ENCODE measurements around the gene GVQW3. TPM values are rescaled to one million over a fixed set of nuclear protein-coding genes. Genes with fewer than 3 reads are reported as not detected.
A peak's percentile ranks its signal among the peaks of the same experiment; 100 is the strongest.

Gene GVQW3
- total and polyA plus RNA-seq, 2 of the 13 experiments (the other 11 are each of a cell fraction or from before 2014, with no cell fraction given): 5.0 to 5.6 TPM

- TF ChIP-seq ZNF713 (CRISPR knock-in tag; IDR thresholded peaks at IDR 0.05) (no peak), HCFC1 (IDR thresholded peaks at IDR 0.05; ENCODE audit: low read depth, low read length) (no peak), HINFP (CRISPR knock-in tag; IDR thresholded peaks at IDR 0.05; ENCODE audit: low read depth) (no peak), TGIF2 (CRISPR knock-in tag; IDR thresholded peaks at IDR 0.05) (no peak), ZNF460 (CRISPR knock-in tag; IDR thresholded peaks at IDR 0.05; ENCODE audit: borderline replicate concordance) (no peak), ZMYM4 (CRISPR knock-in tag; IDR thresholded peaks at IDR 0.05) (no peak), NR2C2 (CRISPR knock-in tag; IDR thresholded peaks at IDR 0.05; ENCODE audit: borderline replicate concordance) (no peak), ZNF232 (CRISPR knock-in tag; IDR thresholded peaks at IDR 0.05; ENCODE audit: borderline replicate concordance) (peak; percentile 16; the same call in 1 of the 2 replicates), SRY (CRISPR knock-in tag; IDR thresholded peaks at IDR 0.05) (no peak), ZBTB40 (IDR thresholded peaks at IDR 0.05) (no peak), ZBTB40 (CRISPR knock-in tag; IDR thresholded peaks at IDR 0.05) (0 out of 2 replicates have a peak, but pooled peaks have one; percentile 37), IKZF4 (CRISPR knock-in tag; IDR thresholded peaks at IDR 0.05; ENCODE audit: borderline replicate concordance, low read depth, not compliant biosample characterization) (no peak), SP4 (CRISPR knock-in tag; IDR thresholded peaks at IDR 0.05) (no peak), ZNF550 (CRISPR knock-in tag; IDR thresholded peaks at IDR 0.05; ENCODE audit: borderline replicate concordance) (no peak)
- TF ChIP-seq, protein P1, sequence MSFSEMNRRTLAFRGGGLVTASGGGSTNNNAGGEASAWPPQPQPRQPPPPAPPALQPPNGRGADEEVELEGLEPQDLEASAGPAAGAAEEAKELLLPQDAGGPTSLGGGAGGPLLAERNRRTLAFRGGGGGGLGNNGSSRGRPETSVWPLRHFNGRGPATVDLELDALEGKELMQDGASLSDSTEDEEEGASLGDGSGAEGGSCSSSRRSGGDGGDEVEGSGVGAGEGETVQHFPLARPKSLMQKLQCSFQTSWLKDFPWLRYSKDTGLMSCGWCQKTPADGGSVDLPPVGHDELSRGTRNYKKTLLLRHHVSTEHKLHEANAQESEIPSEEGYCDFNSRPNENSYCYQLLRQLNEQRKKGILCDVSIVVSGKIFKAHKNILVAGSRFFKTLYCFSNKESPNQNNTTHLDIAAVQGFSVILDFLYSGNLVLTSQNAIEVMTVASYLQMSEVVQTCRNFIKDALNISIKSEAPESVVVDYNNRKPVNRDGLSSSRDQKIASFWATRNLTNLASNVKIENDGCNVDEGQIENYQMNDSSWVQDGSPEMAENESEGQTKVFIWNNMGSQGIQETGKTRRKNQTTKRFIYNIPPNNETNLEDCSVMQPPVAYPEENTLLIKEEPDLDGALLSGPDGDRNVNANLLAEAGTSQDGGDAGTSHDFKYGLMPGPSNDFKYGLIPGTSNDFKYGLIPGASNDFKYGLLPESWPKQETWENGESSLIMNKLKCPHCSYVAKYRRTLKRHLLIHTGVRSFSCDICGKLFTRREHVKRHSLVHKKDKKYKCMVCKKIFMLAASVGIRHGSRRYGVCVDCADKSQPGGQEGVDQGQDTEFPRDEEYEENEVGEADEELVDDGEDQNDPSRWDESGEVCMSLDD (CRISPR knock-in tag; IDR thresholded peaks at IDR 0.05; ENCODE audit: borderline replicate concordance): 0 out of 2 replicates have a peak, but pooled peaks have one; percentile 30
These were observed 64.3 kb downstream of the GVQW3 start (continued) for GRCh38 chr11:76445121-76446084.
